ENCODE measurements around the gene TNFSF9. TPM values are rescaled to one million over a fixed set of nuclear protein-coding genes. Genes with fewer than 3 reads are reported as not detected.

The TNFSF9 gene
- total RNA-seq, 1 donor from 2014 or later, result 2.3 TPM

- Mint-ChIP-seq H3K4me3 (ENCODE audit: unreplicated experiment) (no peak overlapping the region), H3K27me3 (ENCODE audit: low read depth, unreplicated experiment) (peaks cover 3% of the 10 kb centered on the region), H3K27ac (ENCODE audit: unreplicated experiment) (no peak overlapping the region), H3K9me3 (ENCODE audit: unreplicated experiment) (no peaks in the 10 kb centered on the region), H3K36me3 (ENCODE audit: low read depth, unreplicated experiment) (peaks cover 2% of the 10 kb centered on the region), H3K4me1 (ENCODE audit: low read depth, unreplicated experiment) (peaks cover under 1% of the 10 kb centered on the region)
- DNase-seq (ENCODE audit: low read depth), result no peak
- H3K79me2 ChIP-seq (ENCODE audit: insufficient read depth, low read length), result no peaks in the 10 kb centered on the region
- no peak overlapping the region for H3K4me2 ChIP-seq (ENCODE audit: low read length)
- no peaks in the 10 kb centered on the region for H4K20me1 ChIP-seq (ENCODE audit: insufficient read depth, low read length)
- H3K27me3 ChIP-seq (ENCODE audit: insufficient read depth, low read length), result no peaks in the 10 kb centered on the region
- no peak overlapping the region for H3K9ac ChIP-seq (ENCODE audit: low read length)
- H3K27ac ChIP-seq (ENCODE audit: low read depth, low read length), result no peak overlapping the region
- no peak overlapping the region for H3K4me3 ChIP-seq (ENCODE audit: insufficient read depth, low read depth, low read length)
- peaks cover 4% of the 10 kb centered on the region for H3K4me1 ChIP-seq (ENCODE audit: insufficient read depth, low read length)
- H3K36me3 ChIP-seq (ENCODE audit: insufficient read depth, low read length), result no peaks in the 10 kb centered on the region
- no peak overlapping the region for H2AFZ ChIP-seq (ENCODE audit: low read depth, low read length)
- TF ChIP-seq EZH2 (IDR thresholded peaks at IDR 0.05; ENCODE audit: insufficient read depth, low read length) (no peak), CTCF (IDR thresholded peaks at IDR 0.05; ENCODE audit: insufficient read depth, low read depth, low read length) (no peak)
- no peak for FAIRE-seq
- no peaks in the 10 kb centered on the region for H3K9me3 ChIP-seq (ENCODE audit: insufficient read depth, low read depth, low read length)
Measured at GRCh38 chr19:6524311-6524710, 6.5 kb upstream of the TNFSF9 start.

GRCh38 chr19:6527893-6528543 is 2.8 kb upstream of the TNFSF9 start:
- Histone ChIP-seq H3K27ac (ENCODE audit: low read depth, low read length) (no peak overlapping the region), H3K4me2 (ENCODE audit: low read length) (no peak overlapping the region), H3K36me3 (ENCODE audit: insufficient read depth, low read length) (no peaks in the 10 kb centered on the region), H2AFZ (ENCODE audit: low read depth, low read length) (no peak overlapping the region), H3K27me3 (ENCODE audit: insufficient read depth, low read length) (peaks cover 9% of the 10 kb centered on the region), H3K9me3 (ENCODE audit: insufficient read depth, low read depth, low read length) (peaks cover 2% of the 10 kb centered on the region), H3K4me1 (ENCODE audit: insufficient read depth, low read length) (peaks cover 11% of the 10 kb centered on the region), H4K20me1 (ENCODE audit: insufficient read depth, low read length) (peaks cover 7% of the 10 kb centered on the region), H3K9ac (ENCODE audit: low read length) (no peak overlapping the region), H3K79me2 (ENCODE audit: insufficient read depth, low read length) (no peaks in the 10 kb centered on the region), H3K4me3 (ENCODE audit: insufficient read depth, low read depth, low read length) (no peak overlapping the region)
- no peak for TF ChIP-seq EZH2 (IDR thresholded peaks at IDR 0.05; ENCODE audit: insufficient read depth, low read length)
- TF ChIP-seq CTCF (IDR thresholded peaks at IDR 0.05; ENCODE audit: insufficient read depth, low read depth, low read length), result no peak
- Mint-ChIP-seq H3K36me3 (ENCODE audit: low read depth, unreplicated experiment) (no peaks in the 10 kb centered on the region), H3K9me3 (ENCODE audit: unreplicated experiment) (peaks cover 16% of the 10 kb centered on the region), H3K4me1 (ENCODE audit: low read depth, unreplicated experiment) (no peaks in the 10 kb centered on the region), H3K27me3 (ENCODE audit: low read depth, unreplicated experiment) (peaks cover 24% of the 10 kb centered on the region), H3K4me3 (ENCODE audit: unreplicated experiment) (no peak overlapping the region), H3K27ac (ENCODE audit: unreplicated experiment) (no peak overlapping the region)
- no peak for DNase-seq (ENCODE audit: low read depth)
- FAIRE-seq, result no peak

GRCh38 chr19:6528544-6529121 is 2.2 kb upstream of the TNFSF9 start:
- Histone ChIP-seq H3K79me2 (ENCODE audit: insufficient read depth, low read length) (no peaks in the 10 kb centered on the region), H3K9ac (ENCODE audit: low read length) (no peak overlapping the region), H3K4me2 (ENCODE audit: low read length) (no peak overlapping the region), H4K20me1 (ENCODE audit: insufficient read depth, low read length) (peaks cover 7% of the 10 kb centered on the region), H3K9me3 (ENCODE audit: insufficient read depth, low read depth, low read length) (peaks cover 2% of the 10 kb centered on the region), H3K4me3 (ENCODE audit: insufficient read depth, low read depth, low read length) (no peak overlapping the region), H3K27me3 (ENCODE audit: insufficient read depth, low read length) (peaks cover 9% of the 10 kb centered on the region), H3K27ac (ENCODE audit: low read depth, low read length) (no peak overlapping the region), H3K4me1 (ENCODE audit: insufficient read depth, low read length) (peaks cover 11% of the 10 kb centered on the region), H3K36me3 (ENCODE audit: insufficient read depth, low read length) (no peaks in the 10 kb centered on the region), H2AFZ (ENCODE audit: low read depth, low read length) (no peak overlapping the region)
- Mint-ChIP-seq H3K4me3 (ENCODE audit: unreplicated experiment) (no peak overlapping the region), H3K4me1 (ENCODE audit: low read depth, unreplicated experiment) (no peaks in the 10 kb centered on the region), H3K27ac (ENCODE audit: unreplicated experiment) (no peak overlapping the region), H3K27me3 (ENCODE audit: low read depth, unreplicated experiment) (peaks cover 24% of the 10 kb centered on the region), H3K36me3 (ENCODE audit: low read depth, unreplicated experiment) (no peaks in the 10 kb centered on the region), H3K9me3 (ENCODE audit: unreplicated experiment) (peaks cover 16% of the 10 kb centered on the region)
- FAIRE-seq, result no peak
- TF ChIP-seq CTCF (IDR thresholded peaks at IDR 0.05; ENCODE audit: insufficient read depth, low read depth, low read length), result no peak
- TF ChIP-seq EZH2 (IDR thresholded peaks at IDR 0.05; ENCODE audit: insufficient read depth, low read length), result no peak
- DNase-seq (ENCODE audit: low read depth), result no peak
